HG03159 (cell line): ENCODE data around the gene CHIA.
"Not testable (repeated sequence)": the region's sequence is repeated elsewhere in the genome, so short reads cannot be mapped to it uniquely, and the experiment has no call there.

ENCODE experiments used
- ATAC-seq: cut with Tn5 transposase; IDR thresholded peaks from one replicate; pipeline ENCODE4 v1.9.1; 2021; ENCODE audit warnings: mild to moderate bottlenecking, moderate library complexity; ENCODE audit not compliant: unreplicated experiment

CHIA gene

GRCh38 chr1:111283838-111284237 lies 6.8 kb upstream of the CHIA start:
- no peak for ATAC-seq

- no peak for ATAC-seq
These were observed 4.8 kb upstream of the CHIA start for GRCh38 chr1:111285879-111286278.

- ATAC-seq = no peak
These were observed 3.7 kb upstream of the CHIA start for GRCh38 chr1:111286912-111287311.

DNA sequence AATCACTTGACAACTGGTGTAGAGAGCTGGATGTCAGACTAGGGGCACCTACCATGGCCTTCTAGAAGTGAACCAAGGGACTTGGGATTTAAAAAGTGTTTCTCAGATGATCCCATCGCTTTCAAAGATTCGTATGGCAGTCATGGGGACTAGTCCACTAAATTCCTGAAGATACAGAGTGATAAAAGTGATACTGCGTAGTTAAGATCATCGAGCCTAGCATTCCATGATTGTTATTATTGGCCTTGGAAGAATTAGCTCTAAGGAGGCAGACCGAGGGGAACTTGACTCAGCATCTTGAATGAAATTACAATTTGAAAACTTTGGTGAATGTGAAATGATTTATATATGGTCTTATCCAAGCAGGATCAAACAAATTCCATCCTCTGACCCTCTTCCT lies 1.3 kb upstream of the CHIA start:
- no peak for ATAC-seq

- no peak for ATAC-seq
These were observed 547 bp upstream of the CHIA start for GRCh38 chr1:111290104-111290503.

GRCh38 chr1:111294390-111294789 lies 3.7 kb downstream of the CHIA start:
- no peak for ATAC-seq

DNA sequence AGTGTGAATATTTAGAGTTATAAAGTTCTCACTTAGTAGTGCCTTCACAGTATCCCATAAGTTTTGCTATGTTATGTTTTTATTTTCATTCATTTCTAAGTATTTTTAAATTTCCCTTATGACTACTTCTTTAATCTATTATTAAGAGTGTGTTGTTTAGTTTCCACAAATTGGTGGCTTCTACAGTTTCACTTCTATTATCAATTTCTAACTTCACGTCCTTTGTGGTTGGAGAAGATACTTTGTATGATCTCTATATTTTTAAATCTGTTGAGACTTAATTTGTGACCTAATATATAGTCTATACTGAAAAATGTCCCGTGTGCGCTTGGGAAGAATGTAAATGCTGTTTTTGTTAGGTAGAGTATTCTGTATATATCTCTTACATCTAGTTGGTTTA lies 11.7 kb downstream of the CHIA start:
- ATAC-seq = no peak

- no peak for ATAC-seq
These were observed 19.0 kb downstream of the CHIA start for GRCh38 chr1:111309690-111310089.

- ATAC-seq = no peak
These were observed 27.9 kb downstream of the CHIA start for GRCh38 chr1:111318523-111318922.

GRCh38 chr1:111320066-111320879 lies 29.6 kb downstream of the CHIA start:
- no peak for ATAC-seq

GRCh38 chr1:111323231-111323630 lies 32.6 kb downstream of the CHIA start:
- no peak for ATAC-seq

DNA sequence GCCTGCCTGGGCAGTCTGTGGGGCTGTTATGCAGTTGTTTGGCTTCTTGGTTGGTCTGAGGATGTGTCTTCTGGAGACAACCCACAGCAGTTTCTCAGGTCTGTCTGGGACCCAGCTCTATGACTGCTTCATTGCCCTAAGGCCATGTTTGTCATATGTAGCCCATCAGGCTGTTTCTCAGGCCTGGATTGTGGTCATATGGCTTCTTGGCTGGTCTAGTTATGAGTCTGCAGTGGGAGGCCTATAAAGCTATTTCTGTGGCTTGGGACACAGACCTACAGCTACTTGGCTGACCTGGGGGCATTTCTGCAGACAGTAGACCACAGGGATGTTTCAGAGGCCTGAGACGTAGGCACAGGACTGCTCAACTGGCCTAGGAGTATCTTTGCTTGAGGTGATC lies 41.5 kb downstream of the CHIA start:
- no peak for ATAC-seq

DNA sequence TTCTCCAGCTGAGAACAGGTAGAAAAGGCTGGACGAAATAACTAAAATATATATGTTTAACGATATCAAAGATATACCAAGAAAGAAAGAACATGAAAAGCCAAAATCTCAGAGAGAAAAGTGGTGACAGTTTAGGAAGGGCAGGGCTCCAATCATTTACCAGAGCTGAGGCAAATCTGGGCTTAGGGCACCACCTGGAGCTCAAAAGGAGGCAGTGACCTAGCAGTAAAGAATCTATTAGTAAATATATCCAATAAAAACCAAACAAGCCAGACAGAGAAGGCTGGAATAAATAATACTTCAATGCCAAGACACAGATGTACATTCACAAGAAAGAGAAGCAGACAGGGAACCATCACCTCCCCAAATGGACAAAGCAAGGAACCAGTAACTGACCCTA lies 43.5 kb downstream of the CHIA start:
- no peak for ATAC-seq

- not testable (repeated sequence) for ATAC-seq
These were observed 44.7 kb downstream of the CHIA start for GRCh38 chr1:111335214-111335877.

DNA sequence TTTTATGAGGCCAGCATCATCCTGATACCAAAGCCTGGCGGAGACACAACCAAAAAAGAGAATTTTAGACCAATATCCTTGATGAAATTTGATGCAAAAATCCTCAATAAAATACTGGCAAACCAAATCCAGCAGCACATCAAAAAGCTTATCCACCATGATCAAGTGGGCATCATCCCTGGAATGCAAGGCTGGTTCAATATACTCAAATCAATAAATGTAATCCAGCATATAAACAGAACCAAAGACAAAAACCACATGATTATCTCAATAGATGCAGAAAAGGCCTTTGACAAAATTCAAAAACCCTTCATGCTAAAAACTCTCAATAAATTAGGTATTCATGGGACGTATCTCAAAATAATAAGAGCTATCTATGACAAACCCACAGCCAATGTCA lies 48.2 kb downstream of the CHIA start:
- not testable (repeated sequence) for ATAC-seq

DNA sequence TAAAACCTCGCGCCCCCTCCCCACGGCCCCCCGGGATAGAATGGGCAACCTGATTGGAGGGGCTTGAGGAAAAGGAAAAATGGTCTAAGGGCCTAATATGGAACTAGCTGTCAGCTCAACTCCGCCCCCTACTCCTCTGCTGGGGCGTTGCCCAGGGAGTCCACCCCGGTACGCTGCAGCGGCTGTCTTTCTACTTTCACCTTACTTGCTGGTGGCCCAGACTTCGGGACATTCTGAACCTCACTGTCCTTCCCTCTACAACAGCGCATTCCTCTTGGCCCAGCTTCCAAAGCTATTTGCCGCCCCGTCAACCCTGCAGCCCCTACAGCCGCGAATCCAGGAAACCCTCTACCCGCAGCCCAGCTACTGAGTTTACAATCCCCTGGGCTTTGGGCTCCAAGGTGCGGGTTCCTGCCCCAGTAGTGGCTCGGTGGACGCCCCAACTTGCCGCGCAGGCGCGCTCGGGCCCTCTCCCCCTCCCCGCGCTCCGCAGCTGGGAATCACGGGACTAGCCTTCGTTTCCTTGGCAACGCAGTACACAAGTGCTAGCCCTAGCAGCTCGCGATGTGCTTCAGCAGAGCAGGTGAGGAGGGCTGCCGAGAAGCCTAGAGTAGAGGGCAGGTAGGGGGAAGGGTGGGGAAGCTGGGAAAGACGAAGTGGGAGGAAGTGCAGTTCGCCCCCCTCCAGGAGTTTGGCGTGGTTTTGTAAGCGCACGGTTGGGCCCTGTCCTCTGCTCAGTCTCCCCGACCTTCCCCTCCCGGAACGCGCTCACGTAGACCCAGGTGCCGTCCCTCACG lies 55.6 kb downstream of the CHIA start:
- peak; percentile 87 for ATAC-seq

- no peak for ATAC-seq
These were observed 56.4 kb downstream of the CHIA start for GRCh38 chr1:111347026-111347425.

- no peak for ATAC-seq
These were observed 61.0 kb downstream of the CHIA start for GRCh38 chr1:111351700-111352099.

DNA sequence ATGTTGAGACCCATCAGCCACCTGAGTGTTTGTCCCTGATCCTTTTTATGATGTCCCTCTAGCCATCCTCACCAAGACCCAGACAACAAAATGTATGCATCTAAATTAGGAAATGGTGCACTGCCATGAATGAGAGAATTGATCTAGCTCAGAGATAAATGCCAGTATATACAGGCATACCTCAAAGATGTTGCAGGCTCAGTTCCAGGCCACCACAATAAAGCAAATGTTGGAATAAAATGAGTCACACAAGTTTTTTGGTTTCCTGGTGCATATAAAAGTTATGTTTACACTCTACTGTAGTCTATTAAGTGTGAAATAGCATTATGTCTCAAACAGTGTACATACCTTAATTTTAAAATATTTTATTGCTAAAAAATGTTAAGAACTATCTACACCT lies 63.9 kb downstream of the CHIA start:
- ATAC-seq = no peak

DNA sequence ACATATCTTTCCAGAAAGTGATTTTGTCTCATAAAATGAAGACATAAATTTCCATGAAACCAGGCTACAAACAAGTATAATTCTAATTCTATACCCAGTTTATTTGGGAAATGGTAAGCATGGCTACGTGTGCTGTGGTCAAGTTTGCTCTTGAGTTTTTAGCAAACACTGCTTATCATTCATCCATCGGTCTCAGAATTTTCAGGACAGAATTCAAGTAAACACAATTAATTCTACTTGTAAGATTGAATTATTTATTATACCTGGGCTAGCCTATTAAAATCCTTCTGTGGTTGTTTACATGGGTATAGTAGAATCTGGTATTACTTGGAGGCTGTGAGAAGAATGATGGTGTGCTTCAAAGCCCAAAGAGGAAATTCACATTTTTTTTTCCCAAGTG lies 68.3 kb downstream of the CHIA start:
- no peak for ATAC-seq

DNA sequence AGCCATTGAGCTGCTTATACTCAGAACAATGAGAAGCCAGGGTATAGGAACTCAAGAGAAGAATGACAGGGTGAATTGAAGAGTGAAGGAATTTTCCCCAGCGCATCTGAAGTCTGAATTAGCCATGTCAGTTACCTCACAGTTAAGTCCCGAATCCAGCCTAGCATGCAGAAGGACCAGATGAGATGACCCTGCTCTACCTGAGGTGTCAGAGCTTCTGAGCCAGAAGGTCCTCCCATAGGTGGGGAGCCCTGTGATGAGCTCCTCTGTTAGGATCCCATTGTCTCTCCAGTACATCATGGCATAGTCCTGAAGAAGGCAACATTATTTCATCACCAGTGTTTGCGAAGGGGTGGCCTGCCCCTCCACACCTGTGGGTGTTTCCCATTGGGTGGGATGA lies 68.7 kb downstream of the CHIA start:
- ATAC-seq = no peak

DNA sequence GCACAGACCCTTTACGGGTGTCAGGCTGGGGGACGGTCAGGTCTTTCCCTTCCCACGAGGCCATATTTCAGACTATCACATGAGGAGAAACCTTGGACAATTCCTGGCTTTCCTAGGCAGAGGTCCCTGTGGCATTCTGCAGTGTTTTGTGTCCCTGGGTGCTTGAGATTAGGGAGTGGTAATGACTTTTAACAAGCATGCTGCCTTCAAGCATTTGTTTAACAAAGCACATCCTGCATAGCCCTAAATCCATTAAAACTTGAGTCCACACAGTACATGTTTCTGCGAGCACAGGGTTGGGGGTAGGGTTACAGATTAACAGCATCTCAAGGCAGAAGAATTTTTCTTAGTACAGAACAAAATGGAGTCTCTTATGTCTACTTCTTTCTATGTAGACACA lies 69.6 kb downstream of the CHIA start:
- not testable (repeated sequence) for ATAC-seq
